ENCODE data around the gene ZNF24.
A peak's percentile ranks its signal among the peaks of the same experiment; 100 is the strongest.

Gene ZNF24

GRCh38 chr18:35291166-35291565, 53.1 kb downstream of the ZNF24 start:
- Mint-ChIP-seq H3K4me3 (peak overlapping the region; percentile 96 to 97), H3K9me3 (no peaks in the 10 kb centered on the region), H3K36me3 (peaks cover 22 to 51% of the 10 kb centered on the region in 2 donors), H3K27me3 (no peaks in the 10 kb centered on the region), H3K27ac (no peak overlapping the region), H3K4me1 (peaks cover 22 to 43% of the 10 kb centered on the region in 2 donors)
- no peak for DNase-seq
- no peak for ATAC-seq (replicated peaks)

- H3K36me3 Mint-ChIP-seq: peaks cover 16 to 46% of the 10 kb centered on the region in 2 donors
These were observed 54.0 kb downstream of the ZNF24 start, which contains the start of gene ZSCAN30 for GRCh38 chr18:35290094-35290735. Gene ZSCAN30, minus strand, starts transcription at chr18:35290229. Its CDS starts 25,877 bp downstream, at chr18:35264352.

GRCh38 chr18:35289727-35290093, 54.5 kb downstream of the ZNF24 start:
- H3K4me1 Mint-ChIP-seq: peaks cover 22 to 39% of the 10 kb centered on the region in 2 donors
- peak overlapping the region; percentile 96 to 97 for H3K4me3 Mint-ChIP-seq
- no peaks in the 10 kb centered on the region for H3K9me3 Mint-ChIP-seq
- peak overlapping the region; percentile 98 for H3K27ac Mint-ChIP-seq
- no peak for DNase-seq
- peak; percentile 47 to 57 for ATAC-seq (replicated peaks)
- no peaks in the 10 kb centered on the region for H3K27me3 Mint-ChIP-seq
- peaks cover 12 to 44% of the 10 kb centered on the region in 2 donors for H3K36me3 Mint-ChIP-seq

More at GRCh38 chr18:35290094-35290735, 54.0 kb downstream of the ZNF24 start, which contains the start of gene ZSCAN30:
- Mint-ChIP-seq H3K9me3 (no peaks in the 10 kb centered on the region), H3K4me1 (peaks cover 22 to 39% of the 10 kb centered on the region in 2 donors), H3K4me3 (peak within 1 kb of the TSS; percentile 96 to 97), H3K27me3 (no peaks in the 10 kb centered on the region), H3K27ac (peak within 1 kb of the TSS; percentile 98)
- DNase-seq (peak; percentile 96), ATAC-seq (replicated peaks) (peak; percentile 96 to 98)

- DNase-seq (no peak), ATAC-seq (replicated peaks) (no peak)
- peaks cover 10 to 40% of the 10 kb centered on the region in 2 donors for H3K36me3 Mint-ChIP-seq
- no peaks in the 10 kb centered on the region for H3K9me3 Mint-ChIP-seq
- H3K4me1 Mint-ChIP-seq: peaks cover 22 to 39% of the 10 kb centered on the region in 2 donors
- peak overlapping the region; percentile 98 for H3K27ac Mint-ChIP-seq
- no peaks in the 10 kb centered on the region for H3K27me3 Mint-ChIP-seq
- peak overlapping the region; percentile 96 to 97 for H3K4me3 Mint-ChIP-seq
These were observed 54.9 kb downstream of the ZNF24 start for GRCh38 chr18:35289293-35289692.

- H3K9me3 Mint-ChIP-seq: no peaks in the 10 kb centered on the region
- no peak overlapping the region for H3K4me3 Mint-ChIP-seq
- ATAC-seq (replicated peaks) (no peak), DNase-seq (no peak)
- H3K36me3 Mint-ChIP-seq: peaks cover 23 to 39% of the 10 kb centered on the region in 2 donors
- no peaks in the 10 kb centered on the region for H3K27me3 Mint-ChIP-seq
- peaks cover 7 to 17% of the 10 kb centered on the region in 2 donors for H3K4me1 Mint-ChIP-seq
- no peak overlapping the region for H3K27ac Mint-ChIP-seq
These were observed 59.4 kb downstream of the ZNF24 start for GRCh38 chr18:35284841-35285240.

GRCh38 chr18:35283923-35284794, 60.1 kb downstream of the ZNF24 start:
- ATAC-seq (replicated peaks) (no peak), DNase-seq (no peak)
- Mint-ChIP-seq H3K27me3 (no peaks in the 10 kb centered on the region), H3K27ac (no peak overlapping the region), H3K4me1 (peaks cover 4 to 12% of the 10 kb centered on the region in 2 donors), H3K9me3 (peaks cover 0 to 2% of the 10 kb centered on the region in 2 donors), H3K4me3 (no peak overlapping the region), H3K36me3 (peaks cover 26 to 38% of the 10 kb centered on the region in 2 donors)

- Mint-ChIP-seq H3K9me3 (peaks cover 0 to 5% of the 10 kb centered on the region in 2 donors), H3K36me3 (peaks cover 26 to 44% of the 10 kb centered on the region in 2 donors), H3K27me3 (no peaks in the 10 kb centered on the region), H3K4me3 (no peak overlapping the region), H3K27ac (no peak overlapping the region), H3K4me1 (peaks cover 0 to 2% of the 10 kb centered on the region in 2 donors)
- no peak for ATAC-seq (replicated peaks)
- no peak for DNase-seq
These were observed 61.9 kb downstream of the ZNF24 start for GRCh38 chr18:35282353-35282752.

Data from stimulated activated naive B cell treated with anti-CD40 and anti-IgM and Interleukin-4, amounts not matched to agents 10 μg/mL and 1 μg/mL and 100 μg/mL, for 72 hours (primary cell).